Omental fat pad (tissue), 4 donors: ENCODE data around the gene TVP23A. TPM values are rescaled to one million over a fixed set of nuclear protein-coding genes. Genes with fewer than 3 reads are reported as not detected.
A peak's percentile ranks its signal among the peaks of the same experiment; 100 is the strongest.

ENCODE experiments used
- ATAC-seq: fragments of 150-250 bp; one replicate; pipeline ENCODE4 v1.9.1; 2016; ENCODE audit warnings: mild to moderate bottlenecking, moderate library complexity; ENCODE audit not compliant: low FRiP score
- DNase-seq: peaks from one replicate; pipeline ENCODE4 v3.0.0-alpha.2; 2019; ENCODE audit warnings: low spot score
- CTCF ChIP-seq, 3 donors: fragments of 450-650 bp; IDR thresholded peaks; one replicate each; pipeline ENCODE4 v1.5.1; 2016 to 2017; ENCODE audit warnings: antibody characterized with exemption in 3 of 3, mild to moderate bottlenecking in 3 of 3, moderate library complexity in 2 of 3
- total RNA-seq, 4 donors: library from RNA; depleted of rRNA; stranded (reverse); fragments of >200 nt; gene quantifications; one replicate each; pipeline ENCODE4 v1.1.0, GENCODE V29; 2016

Gene TVP23A
- 1 to 10 TPM in 2 of 4 donors, under 1 TPM in 2; 0.25 to 1.5 (median 0.84) TPM for total RNA-seq

DNA sequence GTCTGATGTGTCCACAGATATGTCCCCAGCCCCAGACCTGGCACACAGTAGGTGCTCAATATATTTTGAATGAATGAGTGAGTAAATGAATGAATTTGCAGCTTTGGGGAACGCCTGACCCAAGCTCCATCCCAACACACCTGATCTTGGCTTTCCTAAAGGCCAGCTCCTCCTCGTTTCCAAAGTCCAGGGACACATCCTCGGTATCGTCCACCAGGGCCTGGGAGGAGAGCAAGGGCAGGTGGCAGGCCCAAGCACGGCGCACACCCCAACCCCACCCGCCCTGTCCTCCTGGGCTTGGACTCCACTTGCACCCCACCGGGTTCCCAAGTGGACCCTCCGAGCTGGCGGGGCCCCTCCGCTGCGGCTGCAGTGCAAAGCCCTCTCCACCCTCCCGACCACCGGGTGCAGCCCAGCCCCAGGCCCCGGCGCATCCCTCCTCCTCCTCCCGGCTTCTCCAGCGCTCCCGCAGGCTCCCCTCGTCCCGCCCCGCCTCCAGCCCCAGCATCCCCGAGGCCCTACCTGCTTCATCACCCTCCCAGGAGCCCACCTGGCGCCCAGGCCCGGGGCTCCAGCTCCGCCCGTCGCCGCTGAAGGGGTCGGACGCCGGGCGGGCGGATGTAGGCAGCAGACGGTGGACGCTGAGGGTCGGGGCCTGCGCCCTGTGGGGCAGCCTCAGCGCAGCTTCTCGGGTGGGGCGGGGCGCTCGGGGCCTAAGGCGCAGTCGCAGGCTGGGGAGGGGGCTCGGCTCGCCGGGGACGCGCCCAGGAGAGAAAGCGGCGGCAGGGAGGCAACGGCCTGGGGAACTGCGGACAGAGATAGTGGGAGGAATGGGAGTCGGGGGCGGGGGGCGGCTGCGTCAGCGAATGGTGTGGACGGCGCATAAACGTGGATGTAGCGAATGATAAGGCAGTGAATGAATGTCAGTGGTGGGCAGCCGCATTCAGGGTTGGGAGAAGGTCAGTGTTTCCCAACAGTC is at the start of gene TVP23A:
Gene TVP23A (minus strand): TSS at position 832 of the 979 bp plus-strand sequence. CDS start 301 bp downstream, at position 531.
- no peak for TF ChIP-seq CTCF (IDR thresholded peaks at IDR 0.05)
- DNase-seq (no peak), ATAC-seq (peak; percentile 41)

GRCh38 chr16:10868104-10868595 is 49.6 kb upstream of the TVP23A start:
- no peak for DNase-seq
- no peak for ATAC-seq
- no peak for TF ChIP-seq CTCF (IDR thresholded peaks at IDR 0.05)

DNA sequence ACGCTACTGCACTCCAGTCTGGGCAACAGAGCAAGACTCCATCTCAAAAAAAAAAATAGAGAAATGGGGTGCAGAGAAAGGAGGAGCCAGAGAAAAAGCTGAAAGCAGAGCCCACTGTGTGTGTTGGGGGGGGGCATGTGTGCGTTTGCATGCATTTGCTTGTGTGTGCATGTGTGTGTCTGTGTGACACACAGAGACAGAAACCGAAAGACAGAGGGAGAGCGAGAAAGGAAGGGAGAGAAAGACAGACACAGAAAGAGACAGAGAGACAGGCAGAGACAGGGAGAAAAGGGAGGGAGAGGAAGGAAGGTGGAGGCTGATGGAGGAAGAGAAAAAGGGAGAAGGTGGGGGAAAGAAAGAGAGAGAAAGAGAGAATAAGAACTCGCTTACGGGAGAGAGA is 48.6 kb upstream of the TVP23A start:
- no peak for TF ChIP-seq CTCF (IDR thresholded peaks at IDR 0.05)
- no peak for ATAC-seq
- DNase-seq: no peak

DNA sequence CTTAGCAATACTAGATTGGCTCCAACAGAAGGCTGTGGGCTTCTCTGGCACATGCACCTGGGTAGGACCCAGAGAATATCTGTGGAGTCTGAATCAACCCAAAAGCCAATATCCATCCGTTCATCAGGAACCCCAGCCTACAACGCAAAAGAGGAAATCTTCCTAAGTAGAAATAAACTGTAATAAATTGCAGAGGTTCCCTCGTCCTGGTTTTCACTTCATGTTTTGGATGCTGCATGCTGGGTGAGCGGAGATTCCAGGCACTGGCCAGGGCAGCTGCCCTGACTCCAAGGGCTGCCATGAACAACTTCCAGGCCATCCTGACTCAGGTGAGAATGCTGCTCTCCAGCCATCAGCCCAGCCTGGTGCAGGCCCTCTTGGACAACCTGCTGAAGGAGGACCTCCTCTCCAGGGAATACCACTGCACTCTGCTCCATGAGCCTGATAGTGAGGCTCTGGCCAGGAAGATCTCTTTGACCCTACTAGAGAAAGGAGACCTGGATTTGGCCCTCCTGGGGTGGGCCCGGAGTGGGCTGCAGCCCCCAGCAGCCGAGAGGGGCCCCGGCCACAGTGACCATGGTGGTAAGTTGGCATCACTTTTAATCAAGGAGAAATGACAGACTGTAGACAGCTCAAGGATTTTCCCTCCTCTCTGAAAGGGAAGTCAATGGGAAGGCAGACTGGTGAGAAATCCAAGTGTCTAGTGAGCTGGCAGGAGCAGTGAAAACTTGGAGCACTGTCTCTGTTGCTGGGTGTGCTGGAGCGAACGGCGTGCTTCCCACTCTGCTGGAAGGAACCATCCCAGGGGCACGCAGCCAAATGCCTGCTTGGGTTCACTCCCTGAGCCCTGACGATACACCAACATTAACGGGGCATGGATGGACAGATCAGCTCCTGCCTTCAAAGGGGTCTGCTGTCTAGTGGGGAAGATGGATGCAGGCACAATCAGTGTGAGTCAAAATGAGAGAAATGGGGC is 47.7 kb upstream of the TVP23A start:
- ATAC-seq: peak; percentile 36
- TF ChIP-seq CTCF (IDR thresholded peaks at IDR 0.05): no peak
- no peak for DNase-seq

DNA sequence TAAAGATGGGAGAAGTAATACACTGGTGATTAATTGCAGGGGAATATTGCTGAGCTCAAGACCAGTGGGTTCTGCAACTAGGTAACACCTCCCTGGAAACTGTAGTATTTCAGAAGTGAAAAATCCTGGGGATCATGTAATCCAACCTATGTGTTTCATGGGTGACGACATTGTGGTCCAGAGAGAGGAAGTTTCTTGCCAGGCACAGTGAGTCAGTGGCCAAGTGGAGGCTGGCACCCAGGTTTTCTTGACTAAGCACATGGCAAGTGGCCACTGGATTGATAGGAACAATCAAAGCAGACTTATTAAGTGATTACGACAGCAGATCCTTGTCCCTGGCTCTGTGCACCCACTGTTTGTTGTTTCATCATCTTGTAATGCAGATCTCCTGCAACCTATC is 43.8 kb upstream of the TVP23A start:
- TF ChIP-seq CTCF (IDR thresholded peaks at IDR 0.05): no peak
- DNase-seq: no peak

DNA sequence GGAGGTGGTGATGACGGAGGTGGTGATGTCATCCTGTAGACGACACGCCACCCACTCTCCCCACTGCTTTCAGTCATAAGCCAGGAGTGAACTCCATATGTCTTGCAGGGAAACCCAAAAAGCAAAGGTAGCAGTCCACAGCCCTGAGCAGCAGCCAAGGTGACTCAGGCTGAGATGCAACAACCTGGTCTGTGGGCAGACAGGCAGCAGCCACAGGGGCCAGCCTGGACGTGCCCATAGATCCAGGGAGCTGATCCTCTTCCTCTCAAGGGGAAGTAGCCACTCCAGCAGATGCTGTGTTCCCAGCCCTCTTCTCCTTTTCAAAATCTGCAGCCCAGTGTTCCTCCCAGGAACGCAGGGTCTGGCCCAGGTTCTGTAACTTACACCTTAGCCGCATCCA is 41.1 kb upstream of the TVP23A start:
- TF ChIP-seq CTCF (IDR thresholded peaks at IDR 0.05): no peak
- DNase-seq (no peak), ATAC-seq (no peak)

More for the DNA sequence above, 43.8 kb upstream of the TVP23A start:
- peak; percentile 88 for ATAC-seq
